AG04450 (cell line): ENCODE measurements around the gene ARL15. TPM values are rescaled to one million over a fixed set of nuclear protein-coding genes. Genes with fewer than 3 reads are reported as not detected.

Experiments used
- CTCF ChIA-PET: fragments of 300-600, 350-600 bp; formaldehyde crosslinking; extraction: SDS; loops from one replicate; lab custom pipeline; 2022; ENCODE audit warnings: antibody characterized with exemption, inconsistent platforms; lab: Charles Lee
- POLR2A ChIA-PET: fragments of 350-600 bp; formaldehyde crosslinking; extraction: SDS; loops from one replicate; lab custom pipeline; 2021; ENCODE audit warnings: antibody characterized with exemption, inconsistent platforms; lab: Yijun Ruan, JAX
- DNase-seq: peaks from one replicate; pipeline ENCODE4 v3.0.0-alpha.2; 2011; ENCODE audit warnings: low read depth, low spot score
- H3K27ac ChIP-seq: one replicate; pipeline ENCODE4 v1.5.1; 2012; ENCODE audit warnings: low read depth, low read length, control low read depth
- H3K27me3 ChIP-seq: one replicate; pipeline ENCODE4 v1.6.0; 2012; ENCODE audit warnings: low read length; ENCODE audit not compliant: control insufficient read depth, insufficient read depth
- H3K4me3 ChIP-seq: 2 replicates; pipeline ENCODE4 v1.5.1; 2011; ENCODE audit warnings: mild to moderate bottlenecking, low read depth, low read length, control low read depth
- H3K9me3 ChIP-seq: 2 replicates; pipeline ENCODE4 v1.5.1; 2012; ENCODE audit warnings: low read length; ENCODE audit not compliant: control insufficient read depth, insufficient read depth
- CTCF ChIP-seq: IDR thresholded peaks from 2 replicates; pipeline ENCODE4 v1.5.1; 2011; ENCODE audit warnings: low read depth, low read length, control low read depth, inconsistent platforms
- polyA plus RNA-seq: library from polyadenylated mRNA; depleted of rRNA; stranded (reverse); fragments of >200 nt; gene quantifications from 2 replicates; pipeline ENCODE4 v1.2.3, GENCODE V29; 2011

ARL15 gene
- polyA plus RNA-seq, 1 experiment = 16.0 TPM

- TF ChIP-seq CTCF = no peak
- no peak for DNase-seq
- POLR2A ChIA-PET = no interaction called here
- H3K27me3 ChIP-seq = no peaks in the 10 kb centered on the region
- H3K27ac ChIP-seq = no peak overlapping the region
- CTCF ChIA-PET = no interaction called here
- H3K9me3 ChIP-seq = peaks cover 4% of the 10 kb centered on the region; the same call in 1 of the 2 replicates
- no peak overlapping the region for H3K4me3 ChIP-seq
These were observed 20.6 kb downstream of the ARL15 start for GRCh38 chr5:54289769-54290168.

- CTCF ChIA-PET = interaction anchor here (1.3 kb wide), 1 partner anchor 131 kb away, joined by 5 read pairs; no protein-coding TSS in a partner anchor
- POLR2A ChIA-PET = no interaction called here
- TF ChIP-seq CTCF = no peak
- Histone ChIP-seq H3K4me3 (no peak overlapping the region), H3K9me3 (peaks cover 4% of the 10 kb centered on the region; the same call in 1 of the 2 replicates), H3K27ac (no peak overlapping the region), H3K27me3 (no peaks in the 10 kb centered on the region)
- DNase-seq = no peak
These were observed 21.7 kb downstream of the ARL15 start for GRCh38 chr5:54288568-54289217.

- Histone ChIP-seq H3K27ac (no peak overlapping the region), H3K4me3 (no peak overlapping the region), H3K9me3 (peaks cover 4% of the 10 kb centered on the region; the same call in 1 of the 2 replicates), H3K27me3 (no peaks in the 10 kb centered on the region)
- no peak for DNase-seq
- no peak for TF ChIP-seq CTCF
- ChIA-PET CTCF (interaction anchor here (0.7 to 0.9 kb wide), 2 partner anchors 9 to 42 kb away, joined by 3 to 5 read pairs; no protein-coding TSS in a partner anchor), POLR2A (no interaction called here)
These were observed 24.7 kb downstream of the ARL15 start for GRCh38 chr5:54285686-54286085.

- DNase-seq = no peak
- POLR2A ChIA-PET = no interaction called here
- Histone ChIP-seq H3K27ac (no peak overlapping the region), H3K4me3 (no peak overlapping the region), H3K9me3 (peaks cover 4% of the 10 kb centered on the region; the same call in 1 of the 2 replicates), H3K27me3 (no peaks in the 10 kb centered on the region)
- CTCF ChIA-PET = no interaction called here
- TF ChIP-seq CTCF = no peak
These were observed 25.8 kb downstream of the ARL15 start for GRCh38 chr5:54284586-54284985.

GRCh38 chr5:54282876-54283275 is 27.5 kb downstream of the ARL15 start:
- Histone ChIP-seq H3K27ac (no peak overlapping the region), H3K27me3 (no peaks in the 10 kb centered on the region), H3K9me3 (peaks cover 4% of the 10 kb centered on the region; the same call in 1 of the 2 replicates), H3K4me3 (no peak overlapping the region)
- POLR2A ChIA-PET = no interaction called here
- no peak for DNase-seq
- no peak for TF ChIP-seq CTCF
- CTCF ChIA-PET = interaction anchor here (1.3 kb wide), 1 partner anchor 39 kb away, joined by 4 read pairs; no protein-coding TSS in a partner anchor
